HG02759 (cell line): ENCODE measurements around the gene PEX16.

ENCODE experiments used
- ATAC-seq: cut with Tn5 transposase; IDR thresholded peaks from one replicate; pipeline ENCODE4 v1.9.1; 2021; ENCODE audit warnings: mild to moderate bottlenecking, moderate library complexity; ENCODE audit not compliant: unreplicated experiment

The PEX16 gene

GRCh38 chr11:45899448-45900174 is 18.1 kb downstream of the PEX16 start:
- ATAC-seq = peak; percentile 80

- no peak for ATAC-seq
Measured at GRCh38 chr11:45899086-45899447, 18.6 kb downstream of the PEX16 start.

- ATAC-seq = no peak
Measured at GRCh38 chr11:45897556-45897955, 20.1 kb downstream of the PEX16 start.

- no peak for ATAC-seq
Measured at GRCh38 chr11:45896422-45896984, 21.2 kb downstream of the PEX16 start.

GRCh38 chr11:45895553-45896259 is 22.0 kb downstream of the PEX16 start:
- ATAC-seq = no peak

- ATAC-seq = no peak
Measured at GRCh38 chr11:45894555-45895247, 23.0 kb downstream of the PEX16 start.

GRCh38 chr11:45892856-45893255 is 24.8 kb downstream of the PEX16 start:
- no peak for ATAC-seq

- ATAC-seq = no peak
Measured at GRCh38 chr11:45890886-45891550, 26.7 kb downstream of the PEX16 start.

- ATAC-seq = no peak
Measured at GRCh38 chr11:45889966-45890365, 27.7 kb downstream of the PEX16 start.

- no peak for ATAC-seq
Measured at GRCh38 chr11:45889555-45889954, 28.1 kb downstream of the PEX16 start.

- no peak for ATAC-seq
Measured at GRCh38 chr11:45887587-45887986, 30.1 kb downstream of the PEX16 start.

GRCh38 chr11:45886816-45887520 is 30.7 kb downstream of the PEX16 start:
- ATAC-seq = no peak

- ATAC-seq = no peak
Measured at GRCh38 chr11:45885921-45886721, 31.6 kb downstream of the PEX16 start.

GRCh38 chr11:45885274-45885920 is 32.3 kb downstream of the PEX16 start, which contains the start of gene MAPK8IP1:
Gene MAPK8IP1, plus strand, starts transcription at chr11:45885651. Its CDS starts 170 bp downstream, at chr11:45885821.
- ATAC-seq = peak; percentile 76

GRCh38 chr11:45884596-45885185 is 33.0 kb downstream of the PEX16 start:
- ATAC-seq = no peak

- no peak for ATAC-seq
Measured at GRCh38 chr11:45881708-45882368, 35.8 kb downstream of the PEX16 start.

- no peak for ATAC-seq
Measured at GRCh38 chr11:45880772-45881570, 36.7 kb downstream of the PEX16 start.
